Measurements from ENCODE around the gene TLE2.

The TLE2 gene

GRCh38 chr19:2989236-2989946 lies 39.7 kb downstream of the TLE2 start:
- no peak for DNase-seq (ENCODE audit: low read depth, low spot score)
- no peak for TF ChIP-seq CTCF (IDR thresholded peaks at IDR 0.05; ENCODE audit: insufficient read depth, low read length, missing control alignments)
- POLR2A ChIA-PET: no interaction called here
- H3K4me3 ChIP-seq (ENCODE audit: low read depth, low read length): no peak overlapping the region
- CTCF ChIA-PET: no interaction called here

DNA sequence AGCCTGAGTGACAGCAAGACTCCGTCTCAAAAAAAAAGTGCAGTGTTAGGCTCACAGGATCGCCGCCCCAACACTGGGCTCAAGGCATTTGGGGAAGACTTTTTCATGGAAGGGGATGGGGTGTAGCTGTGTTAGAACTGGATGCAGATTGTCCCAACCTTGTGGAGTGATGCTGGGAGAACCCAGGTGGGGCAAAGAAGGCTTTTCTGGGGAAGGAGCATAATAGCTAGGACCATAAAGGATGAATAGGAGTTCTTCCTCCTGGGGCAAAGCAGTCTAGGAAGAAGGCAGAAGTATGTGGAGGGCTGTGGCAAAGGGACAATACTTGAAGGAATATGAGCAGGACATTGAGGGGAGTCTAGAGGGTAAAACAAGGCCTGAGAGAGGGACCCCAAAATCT lies 40.5 kb downstream of the TLE2 start:
- POLR2A ChIA-PET: no interaction called here
- no peak overlapping the region for H3K4me3 ChIP-seq (ENCODE audit: low read depth, low read length)
- CTCF ChIA-PET: no interaction called here
- DNase-seq (ENCODE audit: low read depth, low spot score): no peak
- no peak for TF ChIP-seq CTCF (IDR thresholded peaks at IDR 0.05; ENCODE audit: insufficient read depth, low read length, missing control alignments)

DNA sequence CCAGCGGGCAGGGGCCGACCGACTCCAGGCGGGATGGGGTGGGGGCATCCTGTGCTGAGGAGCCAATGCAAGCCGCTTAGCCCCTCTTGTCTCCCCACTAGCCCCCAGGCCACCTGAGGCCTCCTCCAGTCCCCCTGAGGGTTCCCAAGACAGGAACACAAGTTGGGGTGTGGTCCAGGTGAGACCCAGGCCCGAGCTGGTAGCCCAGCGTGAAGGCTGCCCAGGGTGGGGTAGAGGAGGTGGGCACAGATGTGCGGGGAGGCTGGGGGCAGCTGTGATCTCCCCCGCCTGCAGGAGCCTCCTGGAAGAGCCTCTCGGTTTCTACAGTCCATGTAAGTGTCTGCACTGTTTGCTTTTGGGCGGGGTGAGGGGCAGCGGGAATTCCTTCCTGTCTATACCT lies 41.3 kb downstream of the TLE2 start:
- DNase-seq (ENCODE audit: low read depth, low spot score): no peak
- CTCF ChIA-PET: no interaction called here
- H3K4me3 ChIP-seq (ENCODE audit: low read depth, low read length): no peak overlapping the region
- POLR2A ChIA-PET: no interaction called here
- no peak for TF ChIP-seq CTCF (IDR thresholded peaks at IDR 0.05; ENCODE audit: insufficient read depth, low read length, missing control alignments)

GRCh38 chr19:2986951-2987524 lies 42.0 kb downstream of the TLE2 start:
- no peak for DNase-seq (ENCODE audit: low read depth, low spot score)
- no peak overlapping the region for H3K4me3 ChIP-seq (ENCODE audit: low read depth, low read length)
- ChIA-PET POLR2A (no interaction called here), CTCF (interaction anchor here (1.5 kb wide), 1 partner anchor 177 kb away, joined by 3 read pairs; no protein-coding TSS in a partner anchor)
- TF ChIP-seq CTCF (IDR thresholded peaks at IDR 0.05; ENCODE audit: insufficient read depth, low read length, missing control alignments): no peak

GRCh38 chr19:2984215-2984528 lies 44.9 kb downstream of the TLE2 start:
- DNase-seq (ENCODE audit: low read depth, low spot score): no peak
- TF ChIP-seq CTCF (IDR thresholded peaks at IDR 0.05; ENCODE audit: insufficient read depth, low read length, missing control alignments): no peak
- CTCF ChIA-PET: no interaction called here
- peak overlapping the region; percentile 53 for H3K4me3 ChIP-seq (ENCODE audit: low read depth, low read length)
- POLR2A ChIA-PET: no interaction called here

DNA sequence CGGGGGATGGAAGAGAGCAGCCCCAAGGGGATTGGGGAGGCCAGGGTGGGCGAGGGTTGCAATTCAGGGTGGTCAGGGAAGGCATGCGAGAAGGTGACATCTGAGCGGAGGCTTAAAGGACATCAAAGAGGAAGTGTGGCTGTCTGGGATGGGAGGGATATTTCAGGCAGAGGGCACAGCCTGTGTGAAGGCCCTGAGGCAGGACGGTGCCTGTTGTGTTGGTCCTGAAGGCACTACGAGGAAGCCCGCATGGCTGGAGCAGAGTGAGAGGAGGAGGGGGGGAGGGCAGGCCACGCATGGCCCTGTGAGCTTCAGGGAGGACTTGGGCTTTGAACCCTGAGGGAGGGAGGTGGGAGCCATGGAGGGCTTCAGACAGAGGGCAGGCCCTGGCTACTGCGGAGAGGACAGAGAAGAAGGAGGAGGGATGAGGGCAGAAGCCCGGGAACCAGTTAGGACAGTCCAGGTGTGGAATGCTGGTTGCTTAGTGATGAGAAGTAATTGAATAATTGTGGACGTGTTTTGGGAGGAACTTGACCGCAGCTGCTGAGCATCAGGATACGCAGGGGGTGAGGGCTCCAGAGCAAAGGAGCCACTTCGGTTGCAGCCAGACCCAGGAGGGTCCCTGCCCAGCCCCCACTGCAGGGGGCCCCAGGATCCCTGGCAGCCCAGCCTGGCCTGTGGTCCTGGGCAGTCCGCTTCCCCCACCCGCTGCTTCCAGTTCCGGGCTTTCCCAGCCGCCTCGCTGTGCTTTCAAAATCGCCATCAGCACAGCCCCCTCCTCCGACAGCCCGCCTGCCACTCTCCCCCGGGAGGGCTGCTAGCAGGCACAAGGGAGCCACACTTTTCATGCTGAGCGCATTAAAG lies 45.5 kb downstream of the TLE2 start:
- CTCF ChIA-PET: interaction anchor here (0.9 to 1.0 kb wide), 2 partner anchors 21 to 92 kb away, joined by 3 to 5 read pairs; no protein-coding TSS in a partner anchor
- H3K4me3 ChIP-seq (ENCODE audit: low read depth, low read length): peak overlapping the region; percentile 53
- POLR2A ChIA-PET: no interaction called here
- TF ChIP-seq CTCF (IDR thresholded peaks at IDR 0.05; ENCODE audit: insufficient read depth, low read length, missing control alignments): no peak
- no peak for DNase-seq (ENCODE audit: low read depth, low spot score)

Data from AG04449 (cell line).